Spleen (tissue), 11 donors: ENCODE measurements around the gene ADGRV1. TPM values are rescaled to one million over a fixed set of nuclear protein-coding genes. Genes with fewer than 3 reads are reported as not detected.

Experiments
- DNase-seq: peaks from one replicate; pipeline ENCODE4 v3.0.0-alpha.2; 2020
- H3K27ac ChIP-seq, 8 donors: fragments of 200-600 bp; sonication (generic) in 7 of 8; 1 replicate in 4 of 8; 2 replicates in 4 of 8; pipeline versions ENCODE4 v1.5.0 to v1.8.0; 2016 to 2021; ENCODE audit warnings: inconsistent platforms in 4 of 8, mild to moderate bottlenecking in 4 of 8, moderate library complexity in 1 of 8
- H3K27me3 ChIP-seq, 7 donors: fragments of 200-600 bp; sonication (generic) in 6 of 7; replicated peaks in 1 of 7; 1 replicate in 4 of 7; 2 replicates in 3 of 7; pipeline versions ENCODE4 v1.5.0 to v1.8.0; 2016 to 2021; ENCODE audit warnings: inconsistent platforms in 3 of 7, mild to moderate bottlenecking in 1 of 7
- H3K36me3 ChIP-seq, 6 donors: fragments of 200-600 bp; sonication (generic) in 5 of 6; 1 replicate in 4 of 6; 2 replicates in 2 of 6; pipeline versions ENCODE4 v1.5.0 to v1.8.0; 2016 to 2021; ENCODE audit warnings: inconsistent platforms in 2 of 6
- H3K4me1 ChIP-seq, 6 donors: fragments of 200-600 bp; sonication (generic) in 5 of 6; 1 replicate in 3 of 6; 2 replicates in 3 of 6; pipeline versions ENCODE4 v1.5.0 to v1.8.0; 2016 to 2021; ENCODE audit warnings: inconsistent platforms in 3 of 6
- H3K4me3 ChIP-seq, 8 donors: fragments of 200-600 bp; sonication (generic) in 7 of 8; 1 replicate in 4 of 8; 2 replicates in 4 of 8; pipeline versions ENCODE4 v1.5.0 to v1.8.0; 2016 to 2021; ENCODE audit warnings: inconsistent platforms in 4 of 8, mild to moderate bottlenecking in 4 of 8, moderate library complexity in 2 of 8
- H3K9me3 ChIP-seq, 8 donors: fragments of 200-600 bp; sonication (generic) in 7 of 8; 1 replicate in 4 of 8; 2 replicates in 4 of 8; pipeline versions ENCODE4 v1.5.0 to v1.8.0; 2016 to 2021; ENCODE audit warnings: inconsistent platforms in 4 of 8
- POLR2A ChIP-seq, 3 donors: fragments of 450-650 bp; IDR thresholded peaks; one replicate each; pipeline ENCODE4 v1.5.1; 2017; ENCODE audit warnings: antibody characterized with exemption in 3 of 3, mild to moderate bottlenecking in 1 of 3
- POLR2AphosphoS5 ChIP-seq, 3 donors: sonication (generic); formaldehyde crosslinking; IDR thresholded peaks; one replicate each; pipeline ENCODE4 v1.5.1; 2017; ENCODE audit warnings: antibody characterized with exemption in 3 of 3
- WGBS, 5 donors: extraction: QIAGEN DNeasy Blood & Tissue Kit in 3 of 5; methylation state at CpG; one replicate each; pipeline versions ENCODE4 v1.1.5 to v1.1.7; 2013 to 2018; 5-methylcytosine and 5-hydroxymethylcytosine counted together
- intact Hi-C: fragments of 100-400 bp; cut with DNase I; formaldehyde crosslinking; loops from one replicate; pipeline ENCODE4 v1.15.0; 2023; ENCODE audit warnings: low total_unique reads
- polyA plus RNA-seq, 3 donors: library from polyadenylated mRNA; stranded (reverse); fragments of 200-250 nt; gene quantifications; one replicate each; pipeline ENCODE4 v1.2.1, GENCODE V29; 2013
- total RNA-seq, 7 donors: library from RNA; depleted of rRNA in 3 of 7; stranded (reverse); fragments of >200 nt in 3 of 7; fragmentation: NEBNext Ultra II Directional in 4 of 7; extraction: Animal tissue kit (Norgen Biotek cat#: 25700) in 4 of 7; gene quantifications; one replicate each; pipeline versions ENCODE4 v1.1.0 to v1.2.1, GENCODE V29; 2016 to 2021
- TF ChIP-seq, protein P1 (sequence below), 11 experiments: fragments of 200-600 bp in 7 of 11; fragments of 450-650 bp in 4 of 11; sonication (generic) in 4 of 11; IDR thresholded peaks in 8 of 11; conservative IDR thresholded peaks in 3 of 11; 1 replicate in 7 of 11; 2 replicates in 4 of 11; pipeline versions ENCODE4 v1.4.0 to v1.8.0; 2016 to 2021; ENCODE audit warnings: antibody characterized with exemption in 11 of 11, inconsistent platforms in 4 of 11, mild to moderate bottlenecking in 1 of 11
- donor health status: healthy with polysubstance abuse.
- donor health status: DM: no; HTN: no; CAD: no; lungs with moderate emphysema.
- donor health status: DM: no; HTN: no; CAD: no.
- donor health status: Bipolar disorder and iron deficiency.
- donor health status: healthy.
- donor health status: DM: no; HTN: no; CAD: no.
- donor health status: DM: yes; HTN: yes; CAD: no.

The ADGRV1 gene
- total and polyA plus RNA-seq, 10 donors = 0.08 to 0.69 (median 0.28) TPM; not detected in 3

DNA sequence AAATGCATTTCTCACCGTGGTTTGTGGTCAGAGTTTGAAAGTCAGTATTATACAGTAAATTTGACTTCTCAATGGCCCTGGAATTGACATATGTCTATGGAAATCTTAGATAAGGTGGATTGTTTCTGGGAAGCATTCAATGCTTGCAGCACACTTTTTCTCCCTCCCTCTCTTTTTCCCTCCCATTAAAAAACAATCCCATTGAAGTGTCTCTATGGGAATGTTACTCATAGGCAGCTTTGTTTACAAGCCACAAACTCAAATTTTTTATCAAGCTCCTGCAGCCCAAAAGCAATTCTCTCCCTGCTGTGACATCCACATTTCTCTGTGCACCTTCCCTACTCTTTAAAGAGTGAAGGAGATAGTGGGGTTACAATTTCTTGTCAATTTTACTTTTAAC, 532.4 kb downstream of the ADGRV1 start:
- no peak for DNase-seq
- Histone ChIP-seq H3K27ac (no peak overlapping the region), H3K9me3 (no peaks in the 10 kb centered on the region), H3K4me3 (no peak overlapping the region), H3K27me3 (no peaks in the 10 kb centered on the region), H3K4me1 (no peaks in the 10 kb centered on the region), H3K36me3 (no peaks in the 10 kb centered on the region)
- 22 to 59% (median 33%) methylated on average over 1 of the region's 1 CpG for WGBS, 5 donors
- intact Hi-C loops = no loop called here
- TF ChIP-seq POLR2AphosphoS5 (IDR thresholded peaks at IDR 0.05) = no peak
- TF ChIP-seq, protein P1, sequence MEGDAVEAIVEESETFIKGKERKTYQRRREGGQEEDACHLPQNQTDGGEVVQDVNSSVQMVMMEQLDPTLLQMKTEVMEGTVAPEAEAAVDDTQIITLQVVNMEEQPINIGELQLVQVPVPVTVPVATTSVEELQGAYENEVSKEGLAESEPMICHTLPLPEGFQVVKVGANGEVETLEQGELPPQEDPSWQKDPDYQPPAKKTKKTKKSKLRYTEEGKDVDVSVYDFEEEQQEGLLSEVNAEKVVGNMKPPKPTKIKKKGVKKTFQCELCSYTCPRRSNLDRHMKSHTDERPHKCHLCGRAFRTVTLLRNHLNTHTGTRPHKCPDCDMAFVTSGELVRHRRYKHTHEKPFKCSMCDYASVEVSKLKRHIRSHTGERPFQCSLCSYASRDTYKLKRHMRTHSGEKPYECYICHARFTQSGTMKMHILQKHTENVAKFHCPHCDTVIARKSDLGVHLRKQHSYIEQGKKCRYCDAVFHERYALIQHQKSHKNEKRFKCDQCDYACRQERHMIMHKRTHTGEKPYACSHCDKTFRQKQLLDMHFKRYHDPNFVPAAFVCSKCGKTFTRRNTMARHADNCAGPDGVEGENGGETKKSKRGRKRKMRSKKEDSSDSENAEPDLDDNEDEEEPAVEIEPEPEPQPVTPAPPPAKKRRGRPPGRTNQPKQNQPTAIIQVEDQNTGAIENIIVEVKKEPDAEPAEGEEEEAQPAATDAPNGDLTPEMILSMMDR (IDR thresholded peaks at IDR 0.05 in 8 of 11, conservative IDR thresholded peaks at IDR 0.05 in 3 of 11) = no peak
- TF ChIP-seq POLR2A (IDR thresholded peaks at IDR 0.05) = no peak

- Histone ChIP-seq H3K36me3 (no peaks in the 10 kb centered on the region), H3K9me3 (no peaks in the 10 kb centered on the region), H3K27ac (no peak overlapping the region), H3K27me3 (no peaks in the 10 kb centered on the region), H3K4me1 (no peaks in the 10 kb centered on the region), H3K4me3 (no peak overlapping the region)
- intact Hi-C loops = no loop called here
- WGBS, 5 donors = 74 to 92% (median 84%) methylated on average over 4 of the region's 4 CpGs
- TF ChIP-seq, protein P1 (IDR thresholded peaks at IDR 0.05 in 8 of 11, conservative IDR thresholded peaks at IDR 0.05 in 3 of 11) = no peak
- TF ChIP-seq POLR2AphosphoS5 (IDR thresholded peaks at IDR 0.05) = no peak
- no peak for TF ChIP-seq POLR2A (IDR thresholded peaks at IDR 0.05)
- no peak for DNase-seq
Measured at GRCh38 chr5:91091471-91092234, 533.1 kb downstream of the ADGRV1 start.

DNA sequence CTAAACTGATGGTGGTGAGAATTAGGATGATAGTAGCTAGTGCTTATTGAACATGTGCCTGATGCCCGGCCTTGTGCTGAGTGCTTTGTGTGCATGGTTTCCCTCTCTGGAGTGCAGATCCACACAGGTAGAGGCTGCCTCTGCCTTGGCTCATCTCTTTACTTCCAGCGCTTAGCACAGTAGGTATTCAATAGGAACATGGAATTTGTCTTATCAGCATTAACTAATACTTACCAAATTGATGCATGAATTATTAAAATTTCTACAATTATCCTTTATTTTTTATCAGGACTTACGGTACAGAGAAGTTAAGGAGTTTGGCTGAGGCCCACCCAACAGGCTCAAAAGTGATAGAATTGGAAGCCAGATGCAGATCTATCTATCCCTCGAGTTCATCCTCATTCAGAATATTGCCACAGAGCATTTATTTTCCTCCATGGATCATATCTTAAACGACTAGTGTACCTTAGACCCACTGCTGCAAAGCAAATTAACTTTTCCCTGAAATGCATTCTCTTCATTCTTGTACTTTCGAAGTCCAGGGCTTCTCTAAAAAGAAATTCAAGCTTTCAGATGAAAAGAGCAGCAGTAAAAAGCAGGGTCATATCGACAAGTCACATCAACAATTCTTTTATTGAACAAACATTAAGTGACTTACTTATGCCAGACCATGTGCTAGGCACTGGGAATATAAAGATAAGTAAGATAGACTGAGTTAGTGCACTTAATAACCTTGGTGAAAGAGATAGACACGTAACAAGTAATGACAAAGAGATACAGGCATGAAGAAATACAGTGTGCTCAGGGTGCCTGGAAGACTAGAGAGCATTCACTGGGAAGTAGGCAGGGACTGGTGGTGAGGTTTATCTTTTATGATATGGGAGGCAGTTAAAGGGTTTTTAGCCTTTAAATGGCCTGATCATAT, 534.5 kb downstream of the ADGRV1 start:
- no peaks in the 10 kb centered on the region for H3K4me1 ChIP-seq
- H3K4me3 ChIP-seq = no peak overlapping the region
- TF ChIP-seq POLR2AphosphoS5 (IDR thresholded peaks at IDR 0.05) (no peak), POLR2A (IDR thresholded peaks at IDR 0.05) (no peak)
- TF ChIP-seq, protein P1 (IDR thresholded peaks at IDR 0.05 in 8 of 11, conservative IDR thresholded peaks at IDR 0.05 in 3 of 11) = no peak
- H3K27ac ChIP-seq = no peak overlapping the region
- H3K27me3 ChIP-seq = no peaks in the 10 kb centered on the region
- H3K36me3 ChIP-seq = no peaks in the 10 kb centered on the region
- no peak for DNase-seq
- WGBS, 5 donors = 81 to 93% (median 92%) methylated on average over 8 of the region's 8 CpGs
- intact Hi-C loops = no loop called here
- no peaks in the 10 kb centered on the region for H3K9me3 ChIP-seq

DNA sequence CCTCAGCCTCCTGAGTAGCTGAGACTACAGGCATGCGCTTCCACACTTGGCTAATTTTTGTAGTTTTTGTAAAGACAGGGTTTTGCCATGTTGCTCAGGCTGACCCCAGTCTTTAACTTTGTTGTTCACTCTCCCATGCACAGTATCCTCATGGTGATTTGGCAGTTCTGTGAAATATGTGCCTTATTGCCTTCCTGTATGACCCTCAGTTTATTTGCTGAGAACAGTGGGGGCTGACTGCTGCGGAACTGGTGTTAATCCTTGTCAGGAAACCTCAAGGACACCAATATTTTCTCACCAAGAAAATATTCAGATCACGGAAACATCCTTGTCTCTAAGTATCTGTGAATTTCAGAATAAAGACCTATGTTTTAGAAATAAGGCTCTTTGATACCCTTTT, 536.7 kb downstream of the ADGRV1 start:
- Histone ChIP-seq H3K4me1 (no peaks in the 10 kb centered on the region), H3K9me3 (no peaks in the 10 kb centered on the region), H3K27me3 (no peaks in the 10 kb centered on the region), H3K36me3 (no peaks in the 10 kb centered on the region), H3K27ac (no peak overlapping the region), H3K4me3 (no peak overlapping the region)
- no peak for DNase-seq
- intact Hi-C loops = no loop called here
- TF ChIP-seq, protein P1 (IDR thresholded peaks at IDR 0.05 in 8 of 11, conservative IDR thresholded peaks at IDR 0.05 in 3 of 11) = no peak
- TF ChIP-seq POLR2A (IDR thresholded peaks at IDR 0.05) (no peak), POLR2AphosphoS5 (IDR thresholded peaks at IDR 0.05) (no peak)
- 57 to 67% (median 60%) methylated on average over 3 of the region's 3 CpGs for WGBS, 5 donors
